Neuronal stem cell (in vitro differentiated cells): ENCODE data around the gene LMTK2.

Experiments
- DNase-seq: peaks from one replicate; pipeline ENCODE4 v3.0.0-alpha.2; 2013; ENCODE audit warnings: low spot score
- H2AFZ ChIP-seq: one replicate; pipeline ENCODE4 v1.6.1; 2013; ENCODE audit warnings: mild to moderate bottlenecking, low read length, inconsistent platforms
- H2AK5ac ChIP-seq: 2 replicates; pipeline ENCODE4 v1.6.1; 2013; ENCODE audit warnings: low read depth, mild to moderate bottlenecking, inconsistent platforms, low read length, moderate library complexity, mixed read lengths
- H2BK120ac ChIP-seq: 2 replicates; pipeline ENCODE4 v1.6.1; 2013; ENCODE audit warnings: low read depth, mild to moderate bottlenecking, inconsistent platforms, low read length, moderate library complexity, mixed read lengths
- H2BK12ac ChIP-seq: one replicate; pipeline ENCODE4 v1.6.1; 2013; ENCODE audit warnings: low read length, inconsistent platforms
- H2BK15ac ChIP-seq: 2 replicates; pipeline ENCODE4 v1.6.1; 2013; ENCODE audit warnings: mild to moderate bottlenecking, low read length, inconsistent platforms, mixed read lengths
- H2BK5ac ChIP-seq: one replicate; pipeline ENCODE4 v1.6.1; 2013; ENCODE audit warnings: inconsistent platforms, mild to moderate bottlenecking, low read length, moderate library complexity
- H3K14ac ChIP-seq: one replicate; pipeline ENCODE4 v1.6.1; 2013; ENCODE audit warnings: low read length, inconsistent platforms
- H3K18ac ChIP-seq: 2 replicates; pipeline ENCODE4 v1.6.1; 2013; ENCODE audit warnings: low read length, inconsistent platforms
- H3K23ac ChIP-seq: 2 replicates; pipeline ENCODE4 v1.6.1; 2013; ENCODE audit warnings: low read depth, mild to moderate bottlenecking, mixed read lengths, low read length, inconsistent platforms; ENCODE audit not compliant: poor library complexity
- H3K27ac ChIP-seq: replicated peaks from 3 replicates; pipeline ENCODE4 v1.5.1; 2013; ENCODE audit warnings: low read length, inconsistent platforms
- H3K27me3 ChIP-seq, 3 experiments: 2 replicates each; pipeline ENCODE4 v1.6.1; 2013; ENCODE audit warnings: low read length in 3 of 3, mild to moderate bottlenecking in 2 of 3, inconsistent platforms in 1 of 3, low read depth in 1 of 3, mixed read lengths in 1 of 3, moderate library complexity in 1 of 3; ENCODE audit not compliant: control insufficient read depth in 3 of 3, insufficient read depth in 3 of 3
- H3K36me3 ChIP-seq, 2 donors: replicated peaks in 1 of 2; 2 replicates each; pipeline ENCODE4 v1.6.1; 2013; ENCODE audit warnings: low read length in 2 of 2; ENCODE audit not compliant: control insufficient read depth in 2 of 2, insufficient read depth in 2 of 2
- H3K4ac ChIP-seq: 2 replicates; pipeline ENCODE4 v1.6.1; 2013; ENCODE audit warnings: inconsistent platforms, mild to moderate bottlenecking, low read length, moderate library complexity
- H3K4me1 ChIP-seq, 2 donors: 1 replicate in 1 of 2; 2 replicates in 1 of 2; pipeline ENCODE4 v1.6.1; 2013; ENCODE audit warnings: low read length in 2 of 2, low read depth in 1 of 2; ENCODE audit not compliant: control insufficient read depth in 2 of 2, insufficient read depth in 1 of 2
- H3K4me2 ChIP-seq: one replicate; pipeline ENCODE4 v1.6.1; 2013; ENCODE audit warnings: mild to moderate bottlenecking, low read length, inconsistent platforms; ENCODE audit not compliant: insufficient read depth, poor library complexity, severe bottlenecking
- H3K4me3 ChIP-seq, 2 donors: 2 replicates each; pipeline ENCODE4 v1.5.1; 2013; ENCODE audit warnings: low read length in 2 of 2, mild to moderate bottlenecking in 2 of 2, inconsistent platforms in 1 of 2, moderate library complexity in 1 of 2
- H3K79me1 ChIP-seq: one replicate; pipeline ENCODE4 v1.6.1; 2013; ENCODE audit warnings: low read depth, mild to moderate bottlenecking, inconsistent platforms, low read length, moderate library complexity
- H3K9ac ChIP-seq: one replicate; pipeline ENCODE4 v1.6.1; 2013; ENCODE audit warnings: mild to moderate bottlenecking, low read depth, low read length, inconsistent platforms; ENCODE audit not compliant: poor library complexity
- H3K9me3 ChIP-seq, 2 donors: replicated peaks in 1 of 2; 2 replicates each; pipeline versions ENCODE3 to v1.6.1; 2013; ENCODE audit warnings: low read length in 2 of 2, mild to moderate bottlenecking in 2 of 2, inconsistent platforms in 1 of 2, low read depth in 1 of 2, mixed read lengths in 1 of 2, moderate library complexity in 1 of 2; ENCODE audit not compliant: control insufficient read depth in 2 of 2, insufficient read depth in 1 of 2
- H4K8ac ChIP-seq: one replicate; pipeline ENCODE4 v1.6.1; 2013; ENCODE audit warnings: low read depth, mild to moderate bottlenecking, inconsistent platforms, low read length, moderate library complexity
- H4K91ac ChIP-seq: one replicate; pipeline ENCODE4 v1.6.1; 2013; ENCODE audit warnings: low read length, low read depth, mild to moderate bottlenecking, inconsistent platforms; ENCODE audit not compliant: poor library complexity
- WGBS, 2 donors: extraction: QIAGEN DNeasy Blood & Tissue Kit; methylation state at CpG; one replicate each; pipeline ENCODE4 v1.1.7; 2013; ENCODE audit warnings: missing lambda C conversion rate in 2 of 2, mixed read lengths in 1 of 2; ENCODE audit not compliant: insufficient read length in 2 of 2, insufficient replicate concordance in 1 of 2; ENCODE audit errors: extremely low coverage in 2 of 2; 5-methylcytosine and 5-hydroxymethylcytosine counted together

The LMTK2 gene

DNA sequence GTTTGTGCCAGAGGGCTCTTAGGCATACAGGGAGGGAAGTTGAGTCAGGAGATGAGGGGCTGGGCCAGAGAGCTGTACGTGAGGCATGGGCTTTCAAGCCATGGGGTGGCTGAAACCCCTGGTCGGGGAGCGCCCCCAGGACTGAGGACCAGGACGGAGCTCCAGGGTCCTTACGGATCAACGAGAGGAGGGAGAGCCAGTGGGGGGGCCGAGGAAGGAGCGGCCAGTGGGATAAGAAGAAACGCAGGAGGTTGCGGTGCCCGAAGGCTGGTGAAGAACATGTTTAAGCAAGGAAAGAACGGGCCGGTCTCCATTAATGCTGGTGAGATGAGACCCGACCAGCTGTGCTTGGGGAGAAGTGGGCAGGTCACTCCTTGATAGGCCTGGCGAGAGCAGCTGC is 61.0 kb downstream of the LMTK2 start:
- H4K8ac ChIP-seq: no peak overlapping the region
- H3K79me1 ChIP-seq: peaks cover 6% of the 10 kb centered on the region
- no peak overlapping the region for H3K4me2 ChIP-seq
- H2BK120ac ChIP-seq: no peak overlapping the region
- no peaks in the 10 kb centered on the region for H3K27me3 ChIP-seq
- H2BK5ac ChIP-seq: no peak overlapping the region
- no peak overlapping the region for H2BK12ac ChIP-seq
- no peak overlapping the region for H3K4me3 ChIP-seq
- H3K4me1 ChIP-seq: peaks cover 0 to 3% of the 10 kb centered on the region in 2 donors
- H2AFZ ChIP-seq: no peak overlapping the region
- H4K91ac ChIP-seq: no peak overlapping the region
- no CpG with 5 or more reads among the region's 15 CpGs for WGBS, 2 donors
- H3K9me3 ChIP-seq: peaks cover 0 to 1% of the 10 kb centered on the region in 2 donors
- DNase-seq: no peak
- H3K23ac ChIP-seq: no peak overlapping the region
- H3K14ac ChIP-seq: no peak overlapping the region
- H2AK5ac ChIP-seq: no peak overlapping the region
- H3K36me3 ChIP-seq: peaks cover 6 to 17% of the 10 kb centered on the region in 2 donors
- no peak overlapping the region for H3K18ac ChIP-seq
- H3K27ac ChIP-seq: no peak overlapping the region
- H3K4ac ChIP-seq: no peak overlapping the region
- no peak overlapping the region for H3K9ac ChIP-seq
- no peak overlapping the region for H2BK15ac ChIP-seq

- Histone ChIP-seq H4K8ac (no peak overlapping the region), H3K27ac (no peak overlapping the region), H4K91ac (no peak overlapping the region), H2AK5ac (no peak overlapping the region), H3K27me3 (no peaks in the 10 kb centered on the region), H3K9me3 (peaks cover 0 to 1% of the 10 kb centered on the region in 2 donors), H3K4me1 (peaks cover 0 to 3% of the 10 kb centered on the region in 2 donors), H3K9ac (no peak overlapping the region), H3K4ac (no peak overlapping the region), H3K4me3 (no peak overlapping the region), H2BK12ac (no peak overlapping the region), H3K79me1 (peaks cover 6% of the 10 kb centered on the region), H3K14ac (no peak overlapping the region), H2BK15ac (no peak overlapping the region), H3K4me2 (no peak overlapping the region), H2BK120ac (no peak overlapping the region), H3K23ac (no peak overlapping the region), H2AFZ (no peak overlapping the region), H2BK5ac (no peak overlapping the region), H3K36me3 (peaks cover 6 to 24% of the 10 kb centered on the region in 2 donors), H3K18ac (no peak overlapping the region)
- peak; percentile 67 for DNase-seq
- no CpG with 5 or more reads among the region's 17 CpGs for WGBS, 2 donors
Measured at GRCh38 chr7:98168181-98168903, 61.7 kb downstream of the LMTK2 start.

- Histone ChIP-seq H4K8ac (no peak overlapping the region), H2AK5ac (no peak overlapping the region), H3K4me2 (no peak overlapping the region), H2BK12ac (no peak overlapping the region), H2BK15ac (no peak overlapping the region), H3K4me1 (peaks cover 0 to 3% of the 10 kb centered on the region in 2 donors), H3K9ac (no peak overlapping the region), H3K14ac (no peak overlapping the region), H3K27me3 (no peaks in the 10 kb centered on the region), H3K36me3 (peaks cover 6 to 25% of the 10 kb centered on the region in 2 donors), H2AFZ (no peak overlapping the region), H3K18ac (no peak overlapping the region), H3K79me1 (peaks cover 4% of the 10 kb centered on the region), H3K9me3 (peaks cover 0 to 1% of the 10 kb centered on the region in 2 donors), H3K4ac (no peak overlapping the region), H2BK5ac (no peak overlapping the region), H3K4me3 (no peak overlapping the region), H3K27ac (no peak overlapping the region), H2BK120ac (no peak overlapping the region), H3K23ac (no peak overlapping the region), H4K91ac (no peak overlapping the region)
- DNase-seq: no peak
- no CpG with 5 or more reads among the region's 5 CpGs for WGBS, 2 donors
Measured at GRCh38 chr7:98168904-98169621, 62.4 kb downstream of the LMTK2 start.

DNA sequence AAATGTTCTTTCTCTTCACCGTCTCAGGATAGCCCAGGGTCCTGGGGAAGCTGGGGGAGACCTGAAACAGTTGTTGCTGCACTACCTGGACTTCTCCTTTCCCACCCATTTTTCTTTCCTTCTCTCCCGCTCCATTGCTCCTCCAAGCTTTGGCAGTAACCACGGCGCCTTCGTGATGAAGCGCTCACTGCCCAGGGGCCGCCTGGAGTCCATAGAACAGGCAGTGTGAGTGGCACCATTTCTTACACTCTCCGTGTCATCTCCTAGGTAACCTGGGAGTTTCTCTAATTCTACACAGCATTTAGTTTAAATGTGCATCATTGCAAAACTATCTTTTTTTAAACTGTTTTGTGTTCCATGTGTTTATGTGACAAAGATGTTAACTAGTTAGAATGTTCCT is 64.3 kb downstream of the LMTK2 start:
- no peak overlapping the region for H3K4me3 ChIP-seq
- no peak overlapping the region for H3K23ac ChIP-seq
- no peak overlapping the region for H2AK5ac ChIP-seq
- no peak overlapping the region for H4K91ac ChIP-seq
- H3K4ac ChIP-seq: no peak overlapping the region
- no peak overlapping the region for H4K8ac ChIP-seq
- no peaks in the 10 kb centered on the region for H3K27me3 ChIP-seq
- no peak overlapping the region for H3K18ac ChIP-seq
- H2BK15ac ChIP-seq: no peak overlapping the region
- no peak overlapping the region for H2BK12ac ChIP-seq
- peaks cover 4% of the 10 kb centered on the region for H3K79me1 ChIP-seq
- no peak overlapping the region for H3K4me2 ChIP-seq
- no peak overlapping the region for H3K9ac ChIP-seq
- no peak overlapping the region for H2BK5ac ChIP-seq
- H2BK120ac ChIP-seq: no peak overlapping the region
- no peak for DNase-seq
- no peak overlapping the region for H3K14ac ChIP-seq
- peaks cover 0 to 3% of the 10 kb centered on the region in 2 donors for H3K9me3 ChIP-seq
- H3K27ac ChIP-seq: no peak overlapping the region
- peaks cover 0 to 3% of the 10 kb centered on the region in 2 donors for H3K4me1 ChIP-seq
- WGBS, 2 donors: no CpG with 5 or more reads among the region's 8 CpGs
- H2AFZ ChIP-seq: no peak overlapping the region
- peaks cover 10 to 41% of the 10 kb centered on the region in 2 donors for H3K36me3 ChIP-seq
